Myocyte (in vitro differentiated cells): ENCODE data around the gene HAGH. TPM values are rescaled to one million over a fixed set of nuclear protein-coding genes. Genes with fewer than 3 reads are reported as not detected.

ENCODE experiments used
- DNase-seq: peaks from one replicate; pipeline ENCODE4 v3.0.0-alpha.2; 2012; ENCODE audit warnings: low read depth
- total RNA-seq: library from RNA; depleted of rRNA; stranded (reverse); fragments of >200 nt; gene quantifications from 2 replicates; pipeline ENCODE4 v1.2.3, GENCODE V29; 2014

HAGH gene
- total RNA-seq, 1 donor from 2014 or later: 178 TPM

DNA sequence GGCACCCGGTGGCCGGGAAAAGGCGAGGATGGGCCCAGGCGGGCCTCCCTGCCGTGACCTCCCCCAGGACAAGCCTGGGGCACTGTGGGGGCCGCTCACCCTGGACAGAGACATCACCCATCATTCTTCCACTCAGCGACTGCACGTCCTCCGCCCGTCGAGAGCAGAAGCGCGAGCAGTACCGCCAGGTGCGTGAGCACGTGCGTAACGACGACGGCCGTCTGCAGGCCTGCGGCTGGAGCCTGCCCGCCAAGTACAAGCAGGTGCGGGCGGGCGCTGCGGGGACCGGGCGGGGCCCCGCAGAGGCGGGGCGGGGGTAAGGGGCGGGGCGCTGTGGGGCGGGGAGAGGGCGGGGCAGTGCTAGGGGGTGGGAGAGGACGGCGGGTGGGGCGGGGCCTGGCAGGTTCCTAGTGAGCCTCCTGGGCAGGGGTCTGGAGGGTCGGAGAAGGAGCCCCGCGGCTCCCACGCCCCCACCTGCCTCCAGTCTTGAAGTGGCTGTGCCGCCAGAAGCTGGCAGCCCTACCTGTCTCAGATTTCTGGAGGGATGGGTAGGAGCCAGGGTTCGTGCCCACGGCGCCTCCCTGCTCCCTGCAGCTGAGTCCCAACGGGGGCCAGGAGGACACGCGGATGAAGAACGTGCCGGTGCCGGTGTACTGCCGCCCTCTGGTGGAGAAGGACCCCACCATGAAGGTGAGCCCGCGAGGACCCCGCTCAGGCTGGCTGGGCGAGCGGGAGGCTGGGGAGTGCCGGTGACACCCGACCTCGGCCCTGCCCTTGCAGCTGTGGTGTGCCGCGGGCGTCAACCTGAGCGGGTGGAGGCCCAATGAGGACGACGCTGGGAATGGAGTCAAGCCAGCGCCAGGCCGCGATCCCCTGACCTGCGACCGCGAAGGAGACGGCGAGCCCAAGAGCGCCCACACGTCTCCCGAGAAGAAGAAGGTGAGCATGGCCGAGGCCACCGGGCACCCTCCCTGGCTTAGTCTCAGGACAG, 62.8 kb downstream of the HAGH start:
- DNase-seq: peak; percentile 12

DNA sequence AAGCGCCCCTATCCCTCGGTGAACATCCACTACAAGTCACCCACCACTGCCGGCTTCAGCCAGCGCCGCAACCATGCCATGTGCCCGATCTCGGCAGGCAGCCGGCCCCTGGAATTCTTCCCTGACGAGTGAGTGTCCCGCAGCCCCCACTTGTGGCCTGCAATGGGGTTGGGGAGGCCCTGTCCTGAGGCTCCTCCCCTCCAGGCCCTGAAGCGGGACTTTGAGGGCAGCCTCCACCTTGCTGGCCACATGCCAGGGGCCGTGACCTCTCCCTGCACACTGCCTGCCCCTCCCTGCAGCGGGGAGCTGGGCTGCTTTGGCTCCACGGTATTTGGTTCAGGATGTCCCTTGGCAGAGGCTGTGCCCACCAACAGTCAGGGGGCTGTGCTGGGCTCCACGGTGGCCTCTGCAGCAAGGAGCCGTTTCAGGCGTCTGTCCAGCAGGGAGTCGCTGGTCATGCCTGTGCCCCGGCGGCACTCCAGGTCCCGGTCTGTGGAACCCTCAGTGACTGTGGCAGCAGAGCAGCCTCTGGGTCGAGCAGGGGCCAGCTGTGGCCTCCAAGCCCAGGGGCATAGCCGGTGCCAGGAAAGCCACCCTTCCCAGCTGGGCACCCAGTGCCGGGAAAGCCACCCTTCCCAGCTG, 63.6 kb downstream of the HAGH start:
- DNase-seq: no peak

DNA sequence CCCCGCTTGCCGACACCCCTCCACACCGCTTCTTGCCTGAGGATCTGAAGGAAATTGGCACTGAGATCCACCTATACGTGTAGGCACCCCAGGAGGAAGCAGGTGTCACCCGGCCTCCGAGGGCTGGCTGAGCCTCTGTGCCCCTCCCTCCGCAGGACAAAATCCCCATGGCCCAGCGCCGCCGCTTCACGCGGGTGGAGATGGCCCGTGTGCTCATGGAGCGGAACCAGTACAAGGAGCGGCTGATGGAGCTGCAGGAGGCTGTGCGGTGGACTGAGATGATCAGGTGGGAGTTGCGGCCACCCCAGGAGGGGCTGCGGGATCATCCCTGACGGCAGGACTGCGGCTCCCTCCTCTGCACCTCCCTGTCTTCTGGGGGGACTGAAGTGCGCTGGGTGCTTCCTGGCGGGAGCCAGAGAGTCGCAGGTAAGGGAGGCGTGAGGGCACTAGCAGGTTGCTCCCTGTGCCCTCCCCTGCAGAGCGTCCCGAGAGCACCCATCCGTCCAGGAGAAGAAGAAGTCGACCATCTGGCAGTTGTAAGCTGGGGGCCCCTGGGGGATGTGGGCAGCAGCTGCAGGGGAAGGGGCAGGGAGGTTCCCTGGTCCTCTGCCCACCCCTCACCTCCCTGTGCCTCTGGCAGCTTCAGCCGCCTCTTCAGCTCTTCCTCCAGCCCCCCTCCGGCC, 64.3 kb downstream of the HAGH start:
- no peak for DNase-seq

DNA sequence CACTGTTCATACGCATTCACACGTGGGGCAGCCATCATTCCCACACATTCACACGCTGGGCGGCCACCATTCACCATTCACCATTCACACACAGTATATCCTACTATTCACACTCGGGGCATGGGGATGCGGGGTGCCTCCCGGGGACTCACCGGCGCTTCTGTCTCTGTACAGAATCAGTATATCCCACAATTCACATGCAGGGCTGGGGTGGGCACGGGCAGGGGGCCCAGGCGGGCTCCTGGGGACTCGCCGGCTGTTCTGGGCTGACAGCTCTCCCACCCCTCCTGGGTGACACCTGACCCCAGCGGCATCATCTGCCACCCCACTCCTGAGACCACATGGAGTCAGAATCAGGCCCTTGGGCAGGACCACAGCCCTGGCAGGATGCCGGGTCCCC, 64.9 kb downstream of the HAGH start:
- DNase-seq: no peak

DNA sequence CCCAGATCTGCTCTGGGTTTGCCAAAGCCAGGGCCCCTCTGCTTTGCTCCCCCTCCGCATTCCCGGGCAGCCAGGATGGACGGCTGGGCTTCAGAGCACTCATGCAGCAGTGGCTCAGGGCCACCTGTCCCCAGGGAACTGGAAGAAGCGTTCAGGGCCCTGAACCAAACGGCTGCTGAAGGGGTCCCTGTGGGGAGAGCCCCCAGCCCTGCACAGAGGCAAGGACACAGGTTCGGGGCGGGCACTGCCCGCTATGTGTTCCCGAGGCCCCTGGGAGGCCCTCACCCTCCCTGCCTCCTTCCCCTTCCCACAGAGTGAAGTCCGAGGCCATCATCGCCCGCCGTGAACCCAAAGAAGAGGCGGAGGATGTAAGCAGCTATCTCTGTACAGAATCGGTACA, 65.7 kb downstream of the HAGH start:
- no peak for DNase-seq

DNA sequence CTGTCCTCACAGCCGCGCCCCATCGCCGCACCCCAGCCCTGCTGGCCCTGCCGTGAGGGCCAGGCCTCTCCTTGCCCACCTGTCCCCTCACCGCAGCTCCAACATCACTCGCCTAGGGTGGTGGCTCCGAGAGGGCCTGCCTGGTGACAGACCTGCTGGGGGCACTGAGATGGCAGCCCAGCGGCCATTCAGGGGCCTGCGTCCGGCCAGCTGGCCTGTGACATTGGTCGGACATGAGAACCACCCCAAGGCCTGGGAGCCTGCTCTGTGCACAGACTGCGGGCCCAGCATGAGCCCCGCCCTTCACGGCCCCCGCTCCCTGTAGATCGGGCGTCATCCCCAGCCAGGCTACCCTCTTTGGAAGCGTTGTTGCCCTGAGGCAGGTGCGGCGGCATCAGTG, 67.1 kb downstream of the HAGH start:
- DNase-seq: no peak

DNA sequence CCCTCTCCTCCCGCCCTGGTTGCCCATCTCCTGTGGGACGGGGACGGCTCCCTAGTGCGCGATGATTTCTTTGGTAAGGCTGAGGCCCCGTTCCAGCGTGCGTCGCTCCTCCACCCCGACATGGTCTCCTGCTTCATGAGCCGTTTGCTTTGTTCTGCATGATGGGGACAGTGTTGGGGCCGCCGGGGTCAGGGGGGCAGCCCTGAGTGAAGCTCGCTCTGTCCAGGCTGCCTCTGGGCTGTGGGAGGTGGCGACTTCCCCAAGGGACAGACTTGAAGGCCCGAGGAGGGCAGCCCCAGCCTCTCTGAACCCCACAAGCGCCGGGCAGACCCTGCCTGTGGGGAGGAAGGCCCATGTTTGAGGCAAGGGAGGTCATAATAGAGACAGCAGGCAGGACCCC, 67.7 kb downstream of the HAGH start:
- DNase-seq: no peak

DNA sequence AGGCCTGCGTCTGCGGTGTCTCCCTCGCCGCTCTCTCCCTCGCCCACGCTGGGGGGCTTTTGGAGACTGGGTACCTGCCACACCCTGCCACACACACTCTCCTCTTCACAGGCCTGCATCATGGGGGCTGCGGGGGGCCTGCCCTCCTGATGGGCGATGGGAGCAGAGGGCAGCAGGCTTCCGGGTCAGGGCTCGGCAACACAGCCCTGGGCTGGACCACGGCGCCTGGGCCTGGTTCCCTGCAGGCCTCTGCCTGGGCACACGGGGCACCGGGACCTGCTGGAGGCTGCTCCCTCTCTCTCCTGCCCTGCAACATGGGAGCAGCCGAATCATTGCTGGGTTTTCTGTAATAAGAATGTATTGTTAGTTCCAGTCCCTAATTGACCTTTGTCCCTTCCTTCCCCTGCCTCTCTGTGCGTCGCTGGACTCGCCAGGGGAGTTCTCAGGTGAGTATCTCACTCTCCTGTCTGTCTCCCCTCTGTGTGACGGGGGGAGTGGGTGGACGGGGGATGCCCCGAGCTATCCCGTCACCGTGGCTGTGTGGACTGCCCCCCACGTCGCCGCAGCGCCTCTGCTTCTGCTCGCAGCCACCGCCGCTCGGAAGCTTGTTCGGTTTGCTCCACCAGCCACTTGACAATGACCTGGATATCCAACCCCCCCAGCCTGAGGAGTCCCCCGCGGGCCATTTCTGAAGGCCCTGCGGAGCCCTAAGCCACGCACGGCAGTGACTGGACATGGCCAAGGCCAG, 68.7 kb downstream of the HAGH start:
- DNase-seq: no peak

Other genes starting within 250 kb of the HAGH start
- 12.8 and 16.7 TPM in 2 replicates for gene IFT140, start 214.8 kb downstream of the HAGH start, total RNA-seq
- gene CRAMP1, start 214.5 kb downstream of the HAGH start, total RNA-seq: 7.8 and 8.4 TPM in 2 replicates
- 20.1 and 24.7 TPM in 2 replicates for gene JPT2, start 148.5 kb downstream of the HAGH start, total RNA-seq
- 90.3 and 108 TPM in 2 replicates for gene MAPK8IP3, start 120.6 kb downstream of the HAGH start, total RNA-seq
- 51.2 and 61.2 TPM in 2 replicates for gene NME3, start 55.3 kb downstream of the HAGH start, total RNA-seq
- gene EME2, start 54.0 kb downstream of the HAGH start, total RNA-seq: 15.0 and 17.2 TPM in 2 replicates
- gene MRPS34, start 53.7 kb downstream of the HAGH start, total RNA-seq: 152 TPM in 2 replicates
- gene SPSB3, start 44.3 kb downstream of the HAGH start, total RNA-seq: 27.0 and 39.6 TPM in 2 replicates
- gene NUBP2, start 43.9 kb downstream of the HAGH start, total RNA-seq: 114 and 157 TPM in 2 replicates
- gene IGFALS, start 33.1 kb downstream of the HAGH start, total RNA-seq: not detected in 2 replicates
- 48.6 and 53.2 TPM in 2 replicates for gene FAHD1, start 381 bp upstream of the HAGH start, total RNA-seq
- gene MEIOB, start 45.3 kb upstream of the HAGH start, total RNA-seq: not detected in 2 replicates
- gene HS3ST6, start 91.6 kb upstream of the HAGH start, total RNA-seq: not detected in 2 replicates
- gene MSRB1, start 116.4 kb upstream of the HAGH start, total RNA-seq: 23.2 and 26.8 TPM in 2 replicates
- gene RPL3L, start 127.9 kb upstream of the HAGH start, total RNA-seq: 4.0 and 5.8 TPM in 2 replicates
- gene NDUFB10, start 132.7 kb upstream of the HAGH start, total RNA-seq: 206 and 226 TPM in 2 replicates
- gene RPS2, start 138.0 kb upstream of the HAGH start, total RNA-seq: 1,943 and 2,126 TPM in 2 replicates
- gene RNF151, start 140.0 kb upstream of the HAGH start, total RNA-seq: 0.24 TPM in 1 of 2 replicates, not detected in the other
- 46.8 and 66.4 TPM in 2 replicates for gene TBL3, start 145.2 kb upstream of the HAGH start, total RNA-seq
- gene NOXO1, start 154.6 kb upstream of the HAGH start, total RNA-seq: 1.1 and 3.1 TPM in 2 replicates
- gene GFER, start 157.4 kb upstream of the HAGH start, total RNA-seq: 19.9 and 22.6 TPM in 2 replicates
- 0.51 and 2.7 TPM in 2 replicates for gene SYNGR3, start 163.1 kb upstream of the HAGH start, total RNA-seq
- 33.5 and 50.3 TPM in 2 replicates for gene ZNF598, start 183.0 kb upstream of the HAGH start, total RNA-seq
- gene NPW, start 193.0 kb upstream of the HAGH start, total RNA-seq: 0.29 and 0.83 TPM in 2 replicates
- gene NHERF2, start 200.1 kb upstream of the HAGH start, total RNA-seq: 38.1 and 52.7 TPM in 2 replicates
- gene NTHL1, start 221.0 kb upstream of the HAGH start, total RNA-seq: 17.3 and 25.7 TPM in 2 replicates
- 49.6 and 81.9 TPM in 2 replicates for gene TSC2, start 221.2 kb upstream of the HAGH start, total RNA-seq